G401 (cell line): ENCODE data around the gene GAK. TPM values are rescaled to one million over a fixed set of nuclear protein-coding genes. Genes with fewer than 3 reads are reported as not detected.
"Not testable (repeated sequence)": the region's sequence is repeated elsewhere in the genome, so short reads cannot be mapped to it uniquely, and the experiment has no call there.

ENCODE experiments used
- DNase-seq: peaks from one replicate; pipeline ENCODE4 v3.0.0-alpha.2; 2015; ENCODE audit warnings: low spot score
- in situ Hi-C: cut with HindIII; loops from 2 replicates; pipeline ENCODE4 v1.10.0; 2016; ENCODE audit warnings: low sequenced_read_pairs, mixed read lengths
- total RNA-seq: library from RNA; depleted of rRNA; stranded (reverse); fragments of >200 nt; shearing (Covaris generic); gene quantifications from 2 replicates; pipeline ENCODE4 v1.2.3, GENCODE V29; 2014; rRNA removed

GAK gene
- 91.4 and 91.5 TPM in 2 replicates for total RNA-seq

- in situ Hi-C loops, result loop anchor here (5.0 kb wide), 1 partner anchor 40 kb away; the partner anchor contains the start of gene DGKQ
- DNase-seq, result peak; percentile 91
These were observed at the start of gene GAK, which contains the start of gene TMEM175 for GRCh38 chr4:931960-932712. Gene GAK (minus strand): TSS chr4:932316. CDS start chr4:932187, 129 bp downstream. Gene TMEM175 (plus strand): TSS chr4:932460. CDS start chr4:947740, 15,280 bp downstream.

- in situ Hi-C loops, result loop anchor here (10.0 kb wide), 1 partner anchor 56 kb away; no protein-coding TSS in a partner anchor
- DNase-seq, result no peak
These were observed 47.0 kb upstream of the GAK start for GRCh38 chr4:978957-979701.

- not testable (repeated sequence) for DNase-seq
- in situ Hi-C loops, result loop anchor here (10.0 kb wide), 1 partner anchor 59 kb away; no protein-coding TSS in a partner anchor
These were observed 43.9 kb upstream of the GAK start for GRCh38 chr4:976016-976415.

GRCh38 chr4:974668-975067 is 42.6 kb upstream of the GAK start:
- no peak for DNase-seq
- in situ Hi-C loops, result loop anchor here (5.0 to 10.0 kb wide), 2 partner anchors 42 to 60 kb away; partner anchors contain the start of genes GAK and TMEM175

GRCh38 chr4:973431-974397 is 41.6 kb upstream of the GAK start, which contains the start of gene DGKQ:
Gene DGKQ (minus strand): TSS chr4:973569. CDS start chr4:973482, 87 bp downstream.
- in situ Hi-C loops, result loop anchor here (5.0 to 10.0 kb wide), 2 partner anchors 41 to 61 kb away; partner anchors contain the start of genes GAK and TMEM175

GRCh38 chr4:972651-973424 is 40.7 kb upstream of the GAK start:
- in situ Hi-C loops, result loop anchor here (5.0 to 10.0 kb wide), 2 partner anchors 41 to 62 kb away; partner anchors contain the start of genes GAK and TMEM175
- DNase-seq, result no peak

More at GRCh38 chr4:973431-974397, 41.6 kb upstream of the GAK start, which contains the start of gene DGKQ:
- peak; percentile 89 for DNase-seq

- in situ Hi-C loops, result loop anchor here (5.0 to 10.0 kb wide), 2 partner anchors 40 to 63 kb away; partner anchors contain the start of genes GAK and TMEM175
- no peak for DNase-seq
These were observed 39.8 kb upstream of the GAK start for GRCh38 chr4:971666-972500.

- in situ Hi-C loops, result loop anchor here (5.0 to 10.0 kb wide), 2 partner anchors 39 to 64 kb away; partner anchors contain the start of genes GAK and TMEM175
- DNase-seq, result no peak
These were observed 38.9 kb upstream of the GAK start for GRCh38 chr4:970854-971520.

- in situ Hi-C loops, result loop anchor here (5.0 to 10.0 kb wide), 2 partner anchors 38 to 65 kb away; partner anchors contain the start of genes GAK and TMEM175
- no peak for DNase-seq
These were observed 38.1 kb upstream of the GAK start for GRCh38 chr4:970046-970745.

GRCh38 chr4:968621-969394 is 36.7 kb upstream of the GAK start:
- in situ Hi-C loops, result no loop called here
- no peak for DNase-seq

- in situ Hi-C loops, result no loop called here
- no peak for DNase-seq
These were observed 36.1 kb upstream of the GAK start for GRCh38 chr4:968221-968620.

GRCh38 chr4:967113-968104 is 35.3 kb upstream of the GAK start:
- DNase-seq, result no peak
- in situ Hi-C loops, result no loop called here

GRCh38 chr4:966266-967112 is 34.4 kb upstream of the GAK start:
- in situ Hi-C loops, result no loop called here

More at GRCh38 chr4:966266-967112, 34.4 kb upstream of the GAK start:
- no peak for DNase-seq
